Neural progenitor cell (in vitro differentiated cells): ENCODE data around the gene VPS35L. TPM values are rescaled to one million over a fixed set of nuclear protein-coding genes. Genes with fewer than 3 reads are reported as not detected.

Experiments used
- DNase-seq: peaks from one replicate; pipeline ENCODE4 v3.0.0-alpha.2; 2016; ENCODE audit warnings: low spot score
- H2AFZ ChIP-seq: fragments of 200-600 bp; sonication (generic); replicated peaks from 2 replicates; pipeline ENCODE4 v1.6.1; 2016; ENCODE audit warnings: antibody characterized with exemption
- H3F3A ChIP-seq: fragments of 200-600 bp; sonication (generic); 2 replicates; pipeline ENCODE4 v1.6.1; 2016; ENCODE audit warnings: antibody characterized with exemption, low read depth
- H3K27ac ChIP-seq: fragments of 200-600 bp; sonication (generic); 2 replicates; pipeline ENCODE4 v1.5.1; 2016; ENCODE audit warnings: mild to moderate bottlenecking
- H3K27me3 ChIP-seq: fragments of 200-600 bp; sonication (generic); 2 replicates; pipeline ENCODE4 v1.6.1; 2016; ENCODE audit warnings: mild to moderate bottlenecking, moderate library complexity
- H3K36me3 ChIP-seq: fragments of 200-600 bp; sonication (generic); 2 replicates; pipeline ENCODE4 v1.5.1; 2016
- H3K4me1 ChIP-seq: fragments of 200-600 bp; sonication (generic); 2 replicates; pipeline ENCODE4 v1.6.1; 2016; ENCODE audit warnings: mixed run types
- H3K4me2 ChIP-seq: fragments of 200-600 bp; sonication (generic); 2 replicates; pipeline ENCODE4 v1.6.1; 2016
- H3K4me3 ChIP-seq: fragments of 200-600 bp; sonication (generic); 2 replicates; pipeline ENCODE4 v1.5.1; 2016
- H3K79me2 ChIP-seq: fragments of 200-600 bp; sonication (generic); 2 replicates; pipeline ENCODE4 v1.6.1; 2016; ENCODE audit warnings: low read depth
- H3K9ac ChIP-seq: fragments of 200-600 bp; sonication (generic); 2 replicates; pipeline ENCODE4 v1.6.1; 2016
- H3K9me3 ChIP-seq: fragments of 200-600 bp; sonication (generic); 2 replicates; pipeline ENCODE4 v1.5.1; 2016; ENCODE audit warnings: low read depth
- H4K20me1 ChIP-seq: fragments of 200-600 bp; sonication (generic); 2 replicates; pipeline ENCODE4 v1.6.1; 2016; ENCODE audit warnings: low read depth
- H3K27ac Mint-ChIP-seq: 3 replicates; pipeline ENCODE4 v1.8.0; 2021; ENCODE audit warnings: mixed read lengths
- H3K27me3 Mint-ChIP-seq: 2 replicates; pipeline ENCODE4 v1.8.0; 2022; ENCODE audit warnings: low read depth, mild to moderate bottlenecking, inconsistent platforms, moderate library complexity, mixed read lengths; ENCODE audit not compliant: insufficient read depth
- H3K36me3 Mint-ChIP-seq: 3 replicates; pipeline ENCODE4 v1.8.0; 2021; ENCODE audit warnings: mixed read lengths
- H3K4me1 Mint-ChIP-seq: 3 replicates; pipeline ENCODE4 v1.8.0; 2021; ENCODE audit warnings: mixed read lengths
- H3K4me3 Mint-ChIP-seq: 3 replicates; pipeline ENCODE4 v1.8.0; 2021; ENCODE audit warnings: mild to moderate bottlenecking, moderate library complexity, mixed read lengths
- H3K9me3 Mint-ChIP-seq: 3 replicates; pipeline ENCODE4 v1.8.0; 2020; ENCODE audit warnings: mixed read lengths
- CTCF ChIP-seq: fragments of 200-600 bp; sonication (generic); IDR thresholded peaks from 2 replicates; pipeline ENCODE4 v1.5.1; 2017; ENCODE audit warnings: antibody characterized with exemption, mild to moderate bottlenecking
- EZH2 ChIP-seq: fragments of 200-600 bp; sonication (generic); IDR thresholded peaks from 2 replicates; pipeline ENCODE4 v1.6.1; 2017; ENCODE audit warnings: antibody characterized with exemption, mild to moderate bottlenecking, moderate library complexity
- EZH2phosphoT487 ChIP-seq: fragments of 200-600 bp; sonication (generic); IDR thresholded peaks from 2 replicates; pipeline ENCODE4 v1.6.1; 2017; ENCODE audit warnings: antibody characterized with exemption
- total RNA-seq: library from RNA; depleted of rRNA; stranded (reverse); fragments of >200 nt; gene quantifications from 2 replicates; pipeline ENCODE4 v1.2.3, GENCODE V29; 2015; ENCODE audit warnings: low replicate concordance

The VPS35L gene
- total RNA-seq, 1 donor from 2014 or later: 57.1 TPM

GRCh38 chr16:19690196-19690595, 134.7 kb downstream of the VPS35L start:
- Histone ChIP-seq H3K79me2 (no peaks in the 10 kb centered on the region), H3K9me3 (no peaks in the 10 kb centered on the region), H3K27me3 (no peaks in the 10 kb centered on the region), H3K4me1 (peaks cover 9% of the 10 kb centered on the region), H3F3A (peaks cover 10% of the 10 kb centered on the region), H3K36me3 (no peaks in the 10 kb centered on the region), H3K4me2 (no peak overlapping the region), H3K27ac (no peak overlapping the region), H2AFZ (no peak overlapping the region), H4K20me1 (peaks cover 8% of the 10 kb centered on the region), H3K4me3 (no peak overlapping the region), H3K9ac (no peak overlapping the region)
- Mint-ChIP-seq H3K27ac (peak overlapping the region; percentile 60), H3K9me3 (no peaks in the 10 kb centered on the region), H3K4me3 (no peak overlapping the region), H3K27me3 (peaks cover 3% of the 10 kb centered on the region), H3K4me1 (peaks cover 19% of the 10 kb centered on the region), H3K36me3 (peaks cover 31% of the 10 kb centered on the region)
- TF ChIP-seq CTCF (no peak), EZH2phosphoT487 (no peak), EZH2 (no peak)
- DNase-seq: no peak

- Mint-ChIP-seq H3K4me3 (no peak overlapping the region), H3K27ac (peak overlapping the region; percentile 17), H3K36me3 (peaks cover 26% of the 10 kb centered on the region), H3K9me3 (no peaks in the 10 kb centered on the region), H3K27me3 (no peaks in the 10 kb centered on the region), H3K4me1 (peaks cover 13% of the 10 kb centered on the region)
- Histone ChIP-seq H3K4me1 (peaks cover 9% of the 10 kb centered on the region), H3K36me3 (no peaks in the 10 kb centered on the region), H3F3A (peaks cover 10% of the 10 kb centered on the region), H3K27ac (no peak overlapping the region), H3K4me3 (no peak overlapping the region), H3K9ac (no peak overlapping the region), H4K20me1 (peaks cover 8% of the 10 kb centered on the region), H3K4me2 (no peak overlapping the region), H3K9me3 (no peaks in the 10 kb centered on the region), H3K27me3 (no peaks in the 10 kb centered on the region), H2AFZ (no peak overlapping the region), H3K79me2 (no peaks in the 10 kb centered on the region)
- DNase-seq: no peak
- TF ChIP-seq EZH2: no peak
Observed at GRCh38 chr16:19691161-19691711, 135.7 kb downstream of the VPS35L start.

GRCh38 chr16:19694989-19695388, 139.5 kb downstream of the VPS35L start:
- Histone ChIP-seq H3F3A (no peaks in the 10 kb centered on the region), H3K27ac (no peak overlapping the region), H3K4me1 (no peaks in the 10 kb centered on the region), H2AFZ (no peak overlapping the region), H3K4me3 (no peak overlapping the region), H3K27me3 (no peaks in the 10 kb centered on the region), H3K36me3 (no peaks in the 10 kb centered on the region), H3K9me3 (no peaks in the 10 kb centered on the region), H3K79me2 (peaks cover 1% of the 10 kb centered on the region), H3K9ac (no peak overlapping the region), H3K4me2 (no peak overlapping the region), H4K20me1 (no peaks in the 10 kb centered on the region)
- no peak overlapping the region for H3K27ac Mint-ChIP-seq
- no peaks in the 10 kb centered on the region for H3K27me3 Mint-ChIP-seq
- DNase-seq: no peak
- H3K4me3 Mint-ChIP-seq: no peak overlapping the region
- H3K9me3 Mint-ChIP-seq: no peaks in the 10 kb centered on the region
- H3K36me3 Mint-ChIP-seq: peaks cover 30% of the 10 kb centered on the region
- TF ChIP-seq EZH2 (no peak), CTCF (no peak), EZH2phosphoT487 (no peak)
- no peaks in the 10 kb centered on the region for H3K4me1 Mint-ChIP-seq

- no peaks in the 10 kb centered on the region for H3K36me3 ChIP-seq
- H3K4me1 ChIP-seq: no peaks in the 10 kb centered on the region
- no peak overlapping the region for H3K27ac ChIP-seq
- peaks cover 4% of the 10 kb centered on the region for H4K20me1 ChIP-seq
- H3K27me3 ChIP-seq: no peaks in the 10 kb centered on the region
- no peak overlapping the region for H3K9ac ChIP-seq
- Mint-ChIP-seq H3K27ac (no peak overlapping the region), H3K9me3 (no peaks in the 10 kb centered on the region), H3K4me1 (no peaks in the 10 kb centered on the region), H3K4me3 (no peak overlapping the region), H3K27me3 (no peaks in the 10 kb centered on the region), H3K36me3 (peaks cover 42% of the 10 kb centered on the region)
- no peak overlapping the region for H2AFZ ChIP-seq
- H3K79me2 ChIP-seq: peaks cover 6% of the 10 kb centered on the region
- no peak for DNase-seq
- no peaks in the 10 kb centered on the region for H3F3A ChIP-seq
- no peaks in the 10 kb centered on the region for H3K9me3 ChIP-seq
- no peak overlapping the region for H3K4me2 ChIP-seq
- no peak for TF ChIP-seq CTCF
- no peak for TF ChIP-seq EZH2phosphoT487
- TF ChIP-seq EZH2: no peak
- H3K4me3 ChIP-seq: no peak overlapping the region
Observed at GRCh38 chr16:19696328-19696727, 140.8 kb downstream of the VPS35L start.
